Activated CD8-positive, alpha-beta memory T cell treated with anti-CD3 and anti-CD28 coated beads, Interleukin-2, amount 50 U/mL, for 48 hours (primary cell): ENCODE data around the gene UST.

Experiments
- DNase-seq: peaks from one replicate; pipeline ENCODE4 v3.0.0-alpha.2; 2020

Gene UST

GRCh38 chr6:149049230-149049629 is 302.4 kb downstream of the UST start:
- DNase-seq, result no peak

- DNase-seq, result no peak
Measured at GRCh38 chr6:149050160-149050559, 303.3 kb downstream of the UST start.

- no peak for DNase-seq
Measured at GRCh38 chr6:149052350-149053106, 305.7 kb downstream of the UST start.

DNA sequence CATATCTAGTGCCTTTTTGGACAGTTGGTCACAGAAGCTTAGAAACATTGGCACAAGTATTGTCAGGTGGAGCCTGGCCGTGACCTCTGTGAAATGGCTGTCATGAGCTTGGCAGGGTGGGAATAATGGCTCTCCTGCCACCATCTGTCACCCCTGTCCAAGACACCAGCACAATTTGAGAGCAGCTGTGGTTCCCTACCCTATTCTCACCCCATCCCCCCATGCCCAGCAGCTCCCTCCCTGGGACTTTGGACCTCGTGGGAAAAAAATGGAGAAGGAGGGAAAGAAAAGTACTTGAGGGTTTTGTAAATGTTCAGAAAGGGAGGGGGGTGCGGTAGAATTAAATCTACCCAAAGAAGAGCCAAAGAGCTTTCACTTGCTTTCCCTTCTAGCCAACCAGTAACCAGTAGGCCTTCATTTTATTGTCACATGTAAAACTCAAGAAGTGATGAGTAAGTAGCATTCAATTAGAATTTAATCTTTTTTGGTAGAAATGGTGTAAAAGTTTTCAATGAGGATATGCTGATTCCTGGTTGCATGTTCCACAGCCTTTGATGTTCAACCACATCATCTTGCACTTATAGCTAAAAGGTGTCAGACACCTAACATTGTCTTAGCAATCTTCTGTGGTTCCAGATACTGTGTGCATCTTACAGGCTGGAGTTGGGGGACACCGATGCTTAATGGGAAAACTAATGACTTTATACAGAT is 307.2 kb downstream of the UST start:
- DNase-seq, result no peak

- no peak for DNase-seq
Measured at GRCh38 chr6:149054559-149055194, 307.8 kb downstream of the UST start.

GRCh38 chr6:149055195-149055899 is 308.5 kb downstream of the UST start:
- DNase-seq, result no peak

DNA sequence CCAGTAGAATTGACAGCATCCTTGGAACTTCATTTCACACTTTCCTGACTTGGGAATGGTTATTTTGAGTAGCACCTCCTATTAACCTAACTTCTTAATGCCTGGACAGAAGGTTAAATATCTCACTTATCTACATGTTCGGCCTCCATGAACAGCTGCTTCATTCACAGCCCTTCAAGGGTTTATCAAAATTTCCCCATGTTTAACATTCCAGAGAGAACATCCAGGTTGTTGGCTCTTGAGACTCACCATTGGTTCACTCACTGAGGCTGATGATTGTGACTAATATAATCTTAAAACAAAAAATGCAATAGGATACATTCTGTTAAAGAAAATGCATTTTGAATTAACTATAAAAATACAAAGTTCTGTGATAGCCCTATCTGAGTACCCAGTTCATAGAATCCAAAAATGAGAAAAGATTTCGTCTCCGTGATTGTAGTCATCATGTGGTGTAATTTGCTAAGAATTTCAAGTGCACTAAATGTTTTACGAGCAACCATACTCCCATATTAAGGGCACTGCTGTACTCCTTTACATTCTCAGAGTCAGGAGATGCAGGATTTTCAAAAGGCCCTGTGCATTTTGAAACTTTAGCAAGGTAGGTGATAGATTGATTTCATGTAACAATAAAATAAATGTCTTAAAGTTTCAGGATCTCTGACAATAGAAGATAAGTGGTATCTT is 310.1 kb downstream of the UST start:
- no peak for DNase-seq

DNA sequence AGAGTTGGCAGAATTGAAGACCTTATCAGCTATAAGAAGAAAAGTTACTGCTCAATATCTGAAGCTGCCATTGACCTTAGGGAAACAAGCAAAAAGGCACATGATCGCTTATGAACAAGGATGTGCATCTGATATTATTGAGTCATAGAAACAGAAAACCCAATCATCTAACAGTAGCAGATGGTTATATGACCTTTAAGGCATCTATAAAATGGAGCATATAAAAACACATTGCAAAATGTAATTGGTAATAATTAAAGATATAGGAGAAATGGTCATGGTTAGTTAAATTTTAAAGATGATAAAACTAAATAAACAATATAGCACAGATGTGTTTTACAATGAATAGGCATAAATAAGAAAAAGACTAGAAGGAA is 310.6 kb downstream of the UST start:
- no peak for DNase-seq

- no peak for DNase-seq
Measured at GRCh38 chr6:149059557-149059956, 312.7 kb downstream of the UST start.

DNA sequence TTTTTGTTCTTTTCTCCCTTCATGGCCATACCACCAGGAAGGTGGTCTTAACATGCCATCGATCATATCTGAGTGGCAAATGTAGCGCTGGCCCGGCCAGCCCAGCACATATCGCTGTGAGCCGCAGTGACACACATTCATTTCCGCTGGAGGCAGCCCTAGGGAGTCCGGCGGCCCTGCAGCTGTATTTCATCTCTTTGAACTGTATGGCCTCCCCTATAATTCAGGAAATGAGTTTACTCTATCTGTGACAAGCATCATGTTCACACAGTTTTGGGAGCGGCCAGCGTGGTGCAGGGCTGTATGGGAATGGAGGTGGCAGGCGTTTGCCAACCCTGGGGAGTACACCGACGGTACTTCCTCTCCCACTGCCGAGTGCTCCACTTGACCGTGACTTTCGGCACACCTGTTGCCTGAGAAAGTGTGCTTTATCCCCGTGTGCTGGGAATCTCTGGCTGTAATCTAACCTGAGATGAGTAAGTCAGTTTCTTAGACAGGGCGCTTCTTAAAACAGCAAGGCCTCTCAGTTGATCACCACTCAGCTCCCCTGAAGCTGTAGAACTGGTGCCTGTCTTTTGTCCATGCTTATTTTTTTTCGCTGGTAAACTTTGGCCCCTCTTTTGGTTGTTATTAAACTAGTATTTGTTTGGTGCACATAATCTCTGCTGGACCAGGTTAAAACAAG is 313.6 kb downstream of the UST start:
- peak; percentile 73 for DNase-seq

GRCh38 chr6:149060985-149061760 is 314.3 kb downstream of the UST start:
- DNase-seq, result no peak

DNA sequence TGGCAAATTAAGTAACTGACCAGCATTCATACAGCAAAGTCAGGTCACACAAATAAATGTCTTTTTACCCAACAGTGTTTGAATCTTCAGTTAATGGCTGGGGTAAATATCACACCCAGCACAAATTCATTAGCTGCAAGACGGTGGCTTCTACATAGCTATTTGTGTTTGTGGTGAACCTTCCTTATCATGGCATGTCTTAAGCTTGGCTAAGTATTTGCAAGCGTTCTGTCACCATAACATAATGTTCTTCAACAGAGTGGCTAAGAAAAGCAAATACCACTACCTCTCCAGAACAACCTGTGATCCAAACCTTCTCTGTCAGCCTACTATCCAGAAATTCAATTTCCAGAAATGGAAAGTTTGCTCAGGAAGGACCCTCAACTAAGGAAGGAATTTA is 315.1 kb downstream of the UST start:
- DNase-seq, result no peak

- no peak for DNase-seq
Measured at GRCh38 chr6:149062653-149063348, 316.0 kb downstream of the UST start.

GRCh38 chr6:149063468-149063867 is 316.6 kb downstream of the UST start:
- no peak for DNase-seq

- DNase-seq, result no peak
Measured at GRCh38 chr6:149064001-149064659, 317.3 kb downstream of the UST start.

- no peak for DNase-seq
Measured at GRCh38 chr6:149064660-149065015, 317.8 kb downstream of the UST start.

DNA sequence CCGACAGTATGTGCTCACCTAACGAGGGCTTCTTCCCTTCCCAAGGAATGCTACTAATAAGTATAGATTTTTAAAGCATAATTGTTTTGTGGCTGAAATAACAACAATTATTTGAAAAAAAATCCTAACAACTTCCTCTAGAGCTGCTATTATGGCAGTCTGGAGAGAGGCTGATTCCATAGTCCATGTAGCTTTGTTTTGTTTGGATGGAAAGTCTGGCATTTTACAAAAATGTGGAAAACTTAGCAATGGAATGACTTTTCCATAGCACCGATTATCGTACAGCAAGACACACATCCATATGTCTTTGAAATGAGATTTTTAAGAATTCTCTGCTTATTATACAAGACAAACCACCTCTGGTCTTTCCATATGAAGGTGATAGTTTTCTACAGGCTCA is 318.3 kb downstream of the UST start:
- DNase-seq, result no peak

DNA sequence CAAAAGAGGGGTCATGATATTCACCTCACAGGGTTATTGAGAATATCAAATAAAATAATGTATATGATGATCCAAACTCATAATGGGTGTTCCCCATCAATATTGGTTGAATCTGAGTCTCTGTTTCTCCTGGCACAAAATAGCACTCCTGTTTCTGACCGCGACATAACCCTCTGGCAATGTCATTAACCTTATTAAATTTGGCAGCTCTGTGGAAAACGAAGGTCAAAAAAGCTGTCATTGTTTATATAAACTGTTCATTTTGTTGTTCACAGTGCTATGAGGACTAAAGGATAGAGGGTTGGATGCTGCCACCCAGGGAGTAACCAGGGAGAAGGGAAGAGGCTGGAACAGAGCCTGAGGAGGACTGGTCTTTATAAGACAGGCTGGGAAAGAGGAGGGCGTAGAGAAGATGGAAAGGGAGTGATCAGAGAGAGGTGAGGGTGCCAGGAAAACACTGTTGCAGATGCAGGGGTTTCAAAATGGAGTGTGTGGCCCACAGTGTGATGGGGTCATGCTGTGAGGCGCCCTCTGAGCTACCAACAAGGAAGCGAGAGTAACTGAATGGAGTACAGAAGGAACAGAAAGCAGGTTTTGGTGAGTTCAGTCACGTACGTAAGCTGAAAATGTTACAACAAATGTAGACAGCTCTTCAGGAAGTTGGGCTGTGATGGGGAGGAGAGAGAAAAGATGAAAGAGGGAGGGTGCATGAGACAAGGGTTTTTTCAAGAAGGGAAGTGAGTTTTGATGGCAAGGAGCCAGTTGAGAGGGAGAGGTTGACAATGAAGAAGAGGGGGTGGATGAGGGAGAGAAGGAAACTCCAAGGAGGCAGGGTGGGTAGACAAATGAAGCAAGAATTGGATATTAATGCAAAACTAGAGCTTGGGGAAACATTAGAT is 319.1 kb downstream of the UST start:
- no peak for DNase-seq

GRCh38 chr6:149071997-149072396 is 325.2 kb downstream of the UST start:
- no peak for DNase-seq
